Right renal pelvis (tissue), 4 donors: ENCODE results near the gene EPB41L5. TPM values are rescaled to one million over a fixed set of nuclear protein-coding genes. Genes with fewer than 3 reads are reported as not detected.
"Not testable (repeated sequence)": the region's sequence is repeated elsewhere in the genome, so short reads cannot be mapped to it uniquely, and the experiment has no call there.

Experiments
- DNase-seq, 4 donors: peaks; one replicate each; pipeline ENCODE4 v3.0.0-alpha.2; 2013; ENCODE audit warnings: low read depth in 4 of 4, low spot score in 3 of 4, missing footprints in 1 of 4
- polyA plus RNA-seq, 4 donors: library from polyadenylated mRNA; unstranded; fragments of 120-200 nt; gene quantifications; one replicate each; pipeline ENCODE4 v1.2.1, GENCODE V29; 2013; ENCODE audit not compliant: insufficient read length in 4 of 4

The EPB41L5 gene
- 100 to 1,000 TPM in 3 of 4 donors, 10 to 100 TPM in 1; 82.4 to 107 (median 102) TPM for polyA plus RNA-seq

GRCh38 chr2:120012771-120013596 is at the start of gene EPB41L5:
EPB41L5 (plus strand) TSS chr2:120013077; CDS start chr2:120019085, 6,008 bp downstream.
- peak; percentile 93 to 96 (median 94) for DNase-seq

- no peak for DNase-seq
These were observed 31.0 kb upstream of the EPB41L5 start for GRCh38 chr2:119981896-119982295.

- DNase-seq = no peak
These were observed 30.4 kb upstream of the EPB41L5 start for GRCh38 chr2:119982506-119982905.

- DNase-seq = no peak
These were observed 29.8 kb upstream of the EPB41L5 start for GRCh38 chr2:119983108-119983507.

- no peak for DNase-seq
These were observed 16.7 kb upstream of the EPB41L5 start for GRCh38 chr2:119996148-119996547.

GRCh38 chr2:119996896-119997891 is 15.7 kb upstream of the EPB41L5 start:
- DNase-seq = not testable (repeated sequence)

- DNase-seq = no peak
These were observed 11.4 kb upstream of the EPB41L5 start for GRCh38 chr2:120001471-120001870.

GRCh38 chr2:120004254-120004653 is 8.6 kb upstream of the EPB41L5 start:
- DNase-seq = no peak

GRCh38 chr2:120005834-120006521 is 6.9 kb upstream of the EPB41L5 start:
- DNase-seq = no peak

- DNase-seq = no peak
These were observed 5.0 kb upstream of the EPB41L5 start for GRCh38 chr2:120007851-120008250.

GRCh38 chr2:120012363-120012762 is 514 bp upstream of the EPB41L5 start:
- DNase-seq = no peak

- peak in 1 of 4 donors; percentile 19 for DNase-seq
These were observed 833 bp downstream of the EPB41L5 start for GRCh38 chr2:120013597-120014223.

GRCh38 chr2:120014226-120014980 is 1.5 kb downstream of the EPB41L5 start:
- DNase-seq = peak in 1 of 4 donors; percentile 52

- DNase-seq = no peak
These were observed 3.9 kb downstream of the EPB41L5 start for GRCh38 chr2:120016800-120017199.

GRCh38 chr2:120017201-120017600 is 4.3 kb downstream of the EPB41L5 start:
- no peak for DNase-seq

GRCh38 chr2:120018549-120018948 is 5.7 kb downstream of the EPB41L5 start:
- no peak for DNase-seq

GRCh38 chr2:120020554-120020953 is 7.7 kb downstream of the EPB41L5 start:
- DNase-seq = no peak

- not testable (repeated sequence) for DNase-seq
These were observed 9.6 kb downstream of the EPB41L5 start for GRCh38 chr2:120022505-120022904.

GRCh38 chr2:120026890-120027289 is 14.0 kb downstream of the EPB41L5 start:
- no peak for DNase-seq
